ENCODE results near the gene FAM78A. TPM values are rescaled to one million over a fixed set of nuclear protein-coding genes. Genes with fewer than 3 reads are reported as not detected.

Gene FAM78A
- total RNA-seq, 4 donors from 2014 or later, result 1.00 to 3.4 (median 2.2) TPM

- intact Hi-C loops (cut with DNase I; ENCODE audit: low total_unique reads), result no loop called here
- no peaks in the 10 kb centered on the region for H3K27me3 ChIP-seq
- H3K36me3 ChIP-seq, result no peaks in the 10 kb centered on the region
- no peaks in the 10 kb centered on the region for H3K4me1 ChIP-seq
- 74 to 89% methylated on average over 3 to 8 of the region's 8 CpGs for WGBS, 2 donors (ENCODE audit: low coverage in 1 of 2)
- in situ Hi-C loops (cut with MboI; ENCODE audit: low pct_ligation_motif_present in 1 of 4, low pct_unique_long_range_greater_than_20kb in 1 of 4, low sequenced_read_pairs in 3 of 4), result no loop called here
- DNase-seq, result no peak
- H3K27ac ChIP-seq, result no peak overlapping the region
- no peak overlapping the region for H3K4me3 ChIP-seq
- TF ChIP-seq POLR2A (IDR thresholded peaks at IDR 0.05) (no peak), CTCF (IDR thresholded peaks at IDR 0.05) (no peak), EP300 (IDR thresholded peaks at IDR 0.05; ENCODE audit: low read depth) (no peak), POLR2AphosphoS5 (IDR thresholded peaks at IDR 0.05) (no peak)
- no peaks in the 10 kb centered on the region for H3K9me3 ChIP-seq
Observed at GRCh38 chr9:131296906-131297500, 20.7 kb upstream of the FAM78A start.

GRCh38 chr9:131296460-131296859 lies 20.1 kb upstream of the FAM78A start:
- Histone ChIP-seq H3K27me3 (no peaks in the 10 kb centered on the region), H3K9me3 (no peaks in the 10 kb centered on the region), H3K4me1 (no peaks in the 10 kb centered on the region), H3K27ac (no peak overlapping the region), H3K36me3 (no peaks in the 10 kb centered on the region), H3K4me3 (no peak overlapping the region)
- WGBS, 2 donors (ENCODE audit: low coverage in 1 of 2), result 79 to 84% methylated on average over 4 to 9 of the region's 9 CpGs
- intact Hi-C loops (cut with DNase I; ENCODE audit: low total_unique reads) (no loop called here), in situ Hi-C loops (cut with MboI; ENCODE audit: low pct_ligation_motif_present in 1 of 4, low pct_unique_long_range_greater_than_20kb in 1 of 4, low sequenced_read_pairs in 3 of 4) (no loop called here)
- no peak for DNase-seq
- no peak for TF ChIP-seq EP300 (IDR thresholded peaks at IDR 0.05; ENCODE audit: low read depth)

DNA sequence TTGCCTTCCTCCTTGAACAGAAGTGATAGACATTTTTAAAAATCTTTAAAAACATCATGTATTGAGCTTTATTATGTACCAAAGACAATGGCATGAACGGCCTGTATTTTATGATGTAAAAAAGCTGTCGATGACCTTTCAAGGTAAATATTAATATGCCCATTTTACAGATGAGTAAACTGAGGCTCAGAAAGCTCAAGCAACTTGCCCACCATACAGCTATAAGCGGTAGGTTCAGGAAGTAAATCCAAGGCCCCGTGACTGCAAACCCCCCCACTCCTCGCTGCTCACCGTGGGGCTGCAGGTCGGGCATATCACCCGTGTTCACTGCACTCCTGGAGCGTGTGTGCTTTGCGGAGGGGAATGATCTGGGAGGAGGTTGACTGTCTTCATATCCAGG lies 16.6 kb upstream of the FAM78A start:
- in situ Hi-C loops (cut with MboI; ENCODE audit: low pct_ligation_motif_present in 1 of 4, low pct_unique_long_range_greater_than_20kb in 1 of 4, low sequenced_read_pairs in 3 of 4) (no loop called here), intact Hi-C loops (cut with DNase I; ENCODE audit: low total_unique reads) (no loop called here)
- no peak for DNase-seq
- H3K27me3 ChIP-seq, result no peaks in the 10 kb centered on the region
- H3K36me3 ChIP-seq, result no peaks in the 10 kb centered on the region
- no peak overlapping the region for H3K27ac ChIP-seq
- 91 to 100% methylated on average over 1 to 10 of the region's 10 CpGs for WGBS, 2 donors (ENCODE audit: low coverage in 1 of 2)
- H3K9me3 ChIP-seq, result no peaks in the 10 kb centered on the region
- TF ChIP-seq CTCF (IDR thresholded peaks at IDR 0.05) (no peak), POLR2A (IDR thresholded peaks at IDR 0.05) (no peak), POLR2AphosphoS5 (IDR thresholded peaks at IDR 0.05) (no peak), EP300 (IDR thresholded peaks at IDR 0.05; ENCODE audit: low read depth) (no peak)
- H3K4me1 ChIP-seq, result peaks cover 0 to 11% (median 7%) of the 10 kb centered on the region in 4 donors
- H3K4me3 ChIP-seq, result no peak overlapping the region

DNA sequence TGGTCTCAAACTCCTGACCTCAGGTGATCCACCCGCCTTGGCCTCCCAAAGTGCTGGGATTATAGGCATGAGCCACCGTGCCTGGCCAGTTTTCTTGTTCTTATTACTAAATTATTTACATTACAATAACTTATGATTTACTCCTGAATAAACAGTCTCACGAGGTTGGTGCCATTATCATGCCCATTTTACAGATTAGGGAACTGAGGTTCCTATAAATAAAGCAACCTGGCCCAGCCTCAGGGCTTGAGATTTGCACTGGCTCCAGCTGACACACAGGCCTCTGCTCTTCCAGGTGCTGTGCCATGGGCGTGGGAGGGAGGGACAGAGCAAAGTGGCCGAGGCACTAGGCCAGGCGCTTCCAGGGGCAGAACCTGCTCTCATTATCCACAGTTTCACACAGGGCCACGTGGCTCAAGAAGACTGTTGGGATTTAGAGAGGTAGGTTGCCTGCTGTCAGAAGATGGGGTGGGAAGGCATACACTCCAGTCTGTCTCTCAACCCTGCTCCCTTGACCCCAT lies 15.5 kb upstream of the FAM78A start:
- Histone ChIP-seq H3K27ac (no peak overlapping the region), H3K36me3 (no peaks in the 10 kb centered on the region), H3K9me3 (no peaks in the 10 kb centered on the region), H3K27me3 (no peaks in the 10 kb centered on the region), H3K4me1 (peaks cover 0 to 11% (median 7%) of the 10 kb centered on the region in 4 donors), H3K4me3 (no peak overlapping the region)
- DNase-seq, result no peak
- in situ Hi-C loops (cut with MboI; ENCODE audit: low pct_ligation_motif_present in 1 of 4, low pct_unique_long_range_greater_than_20kb in 1 of 4, low sequenced_read_pairs in 3 of 4), result no loop called here
- TF ChIP-seq EP300 (IDR thresholded peaks at IDR 0.05; ENCODE audit: low read depth) (no peak), POLR2AphosphoS5 (IDR thresholded peaks at IDR 0.05) (no peak)
- WGBS, 2 donors (ENCODE audit: low coverage in 1 of 2), result 73% methylated on average over 7 of the region's 7 CpGs; no CpG with 5 or more reads in 1 of the 2 donors
- intact Hi-C loops (cut with DNase I; ENCODE audit: low total_unique reads), result no loop called here

GRCh38 chr9:131290767-131291370 lies 14.6 kb upstream of the FAM78A start:
- Histone ChIP-seq H3K9me3 (no peaks in the 10 kb centered on the region), H3K4me1 (peaks cover 0 to 11% (median 7%) of the 10 kb centered on the region in 4 donors), H3K4me3 (peak overlapping the region in 3 of 4 donors; percentile 28 to 45 (median 32)), H3K27ac (no peak overlapping the region), H3K27me3 (no peaks in the 10 kb centered on the region), H3K36me3 (no peaks in the 10 kb centered on the region)
- TF ChIP-seq EP300 (IDR thresholded peaks at IDR 0.05; ENCODE audit: low read depth) (no peak), CTCF (IDR thresholded peaks at IDR 0.05) (no peak), POLR2AphosphoS5 (IDR thresholded peaks at IDR 0.05) (no peak), POLR2A (IDR thresholded peaks at IDR 0.05) (no peak)
- no peak for DNase-seq
- in situ Hi-C loops (cut with MboI; ENCODE audit: low pct_ligation_motif_present in 1 of 4, low pct_unique_long_range_greater_than_20kb in 1 of 4, low sequenced_read_pairs in 3 of 4), result no loop called here
- 80% methylated on average over 1 to 9 of the region's 17 CpGs for WGBS, 2 donors (ENCODE audit: low coverage in 1 of 2)
- intact Hi-C loops (cut with DNase I; ENCODE audit: low total_unique reads), result no loop called here

Data from transverse colon (tissue), 4 donors.